Liver (tissue), 9 donors: ENCODE results near the gene PER2. TPM values are rescaled to one million over a fixed set of nuclear protein-coding genes. Genes with fewer than 3 reads are reported as not detected.

Experiments used
- DNase-seq: peaks from one replicate; pipeline ENCODE4 v3.0.0-alpha.2; 2017; ENCODE audit warnings: low spot score
- H3K27ac ChIP-seq, 2 donors: one replicate each; pipeline ENCODE4 v1.7.0; 2013; ENCODE audit warnings: inconsistent platforms in 2 of 2, low read length in 2 of 2, control low read depth in 1 of 2, low read depth in 1 of 2, mild to moderate bottlenecking in 1 of 2
- H3K27me3 ChIP-seq, 4 donors: one replicate each; pipeline versions ENCODE4 v1.6.1 to v1.7.0; 2013; ENCODE audit warnings: low read length in 3 of 4, inconsistent platforms in 1 of 4, mild to moderate bottlenecking in 1 of 4, moderate library complexity in 1 of 4; ENCODE audit not compliant: control insufficient read depth in 4 of 4, insufficient read depth in 4 of 4
- H3K36me3 ChIP-seq, 4 donors: one replicate each; pipeline versions ENCODE4 v1.6.1 to v1.7.0; 2013; ENCODE audit warnings: low read length in 3 of 4, mild to moderate bottlenecking in 3 of 4, low read depth in 1 of 4, moderate library complexity in 1 of 4; ENCODE audit not compliant: control insufficient read depth in 4 of 4, insufficient read depth in 3 of 4
- H3K4me1 ChIP-seq, 4 donors: one replicate each; pipeline versions ENCODE4 v1.6.1 to v1.7.0; 2013; ENCODE audit warnings: low read length in 3 of 4, mild to moderate bottlenecking in 3 of 4, moderate library complexity in 1 of 4; ENCODE audit not compliant: control insufficient read depth in 4 of 4, insufficient read depth in 4 of 4
- H3K4me3 ChIP-seq, 3 donors: one replicate each; pipeline versions ENCODE4 v1.6.1 to v1.7.0; 2013; ENCODE audit warnings: low read length in 3 of 3, control low read depth in 1 of 3, low read depth in 1 of 3, mild to moderate bottlenecking in 1 of 3
- H3K9ac ChIP-seq, 2 donors: one replicate each; pipeline ENCODE4 v1.7.0; 2013; ENCODE audit warnings: low read length in 2 of 2, mild to moderate bottlenecking in 2 of 2, moderate library complexity in 2 of 2, control low read depth in 1 of 2, low read depth in 1 of 2
- H3K9me3 ChIP-seq, 4 donors: one replicate each; pipeline versions ENCODE4 v1.6.1 to v1.7.0; 2013; ENCODE audit warnings: low read length in 3 of 4; ENCODE audit not compliant: control insufficient read depth in 4 of 4
- ATF3 ChIP-seq: IDR thresholded peaks from 2 replicates; pipeline ENCODE4 v1.6.1; 2016; ENCODE audit warnings: antibody characterized with exemption
- CTCF ChIP-seq: fragments of 150-350 bp; IDR thresholded peaks from 2 replicates; pipeline ENCODE4 v1.5.1; 2017; ENCODE audit warnings: improper control_type of control experiment, low read depth, low read length; ENCODE audit not compliant: missing input control
- EGR1 ChIP-seq, 2 donors: IDR thresholded peaks; 2 replicates each; pipeline ENCODE4 v1.6.1; 2016 to 2018; ENCODE audit warnings: antibody characterized with exemption in 2 of 2, low read depth in 2 of 2
- FOXA1 ChIP-seq: IDR thresholded peaks from 2 replicates; pipeline ENCODE4 v1.6.1; 2016; ENCODE audit warnings: antibody characterized with exemption
- FOXA2 ChIP-seq: IDR thresholded peaks from 2 replicates; pipeline ENCODE4 v1.6.1; 2016; ENCODE audit warnings: antibody characterized with exemption
- GABPA ChIP-seq, 2 donors: IDR thresholded peaks in 1 of 2; conservative IDR thresholded peaks in 1 of 2; 2 replicates each; pipeline ENCODE4 v1.6.1; 2016; ENCODE audit warnings: antibody characterized with exemption in 2 of 2, mild to moderate bottlenecking in 1 of 2, moderate library complexity in 1 of 2
- HNF4A ChIP-seq, 2 donors: conservative IDR thresholded peaks; 2 replicates each; pipeline ENCODE4 v1.6.1; 2016; ENCODE audit warnings: antibody characterized with exemption in 2 of 2, mild to moderate bottlenecking in 2 of 2
- HNF4G ChIP-seq: IDR thresholded peaks from 2 replicates; pipeline ENCODE4 v1.6.1; 2016; ENCODE audit warnings: antibody characterized with exemption
- JUND ChIP-seq, 2 donors: IDR thresholded peaks; 2 replicates each; pipeline ENCODE4 v1.6.1; 2016; ENCODE audit warnings: antibody characterized with exemption in 2 of 2
- MAX ChIP-seq: IDR thresholded peaks from 2 replicates; pipeline ENCODE4 v1.6.1; 2016; ENCODE audit warnings: antibody characterized with exemption
- NR2F2 ChIP-seq: IDR thresholded peaks from 2 replicates; pipeline ENCODE4 v1.6.1; 2016; ENCODE audit warnings: antibody characterized with exemption
- RAD21 ChIP-seq, 2 donors: IDR thresholded peaks; 2 replicates each; pipeline ENCODE4 v1.6.1; 2016; ENCODE audit warnings: antibody characterized with exemption in 2 of 2, mild to moderate bottlenecking in 2 of 2
- REST ChIP-seq: IDR thresholded peaks from 2 replicates; pipeline ENCODE4 v1.6.1; 2016; ENCODE audit warnings: antibody characterized with exemption, mild to moderate bottlenecking
- RXRA ChIP-seq, 2 donors: IDR thresholded peaks; 2 replicates each; pipeline ENCODE4 v1.6.1; 2017 to 2018; ENCODE audit warnings: antibody characterized with exemption in 2 of 2, mild to moderate bottlenecking in 1 of 2
- SP1 ChIP-seq: IDR thresholded peaks from 2 replicates; pipeline ENCODE4 v1.6.1; 2018; ENCODE audit warnings: antibody characterized with exemption, mild to moderate bottlenecking
- TAF1 ChIP-seq: conservative IDR thresholded peaks from 2 replicates; pipeline ENCODE4 v1.6.1; 2016; ENCODE audit warnings: antibody characterized with exemption, mild to moderate bottlenecking
- YY1 ChIP-seq: IDR thresholded peaks from 2 replicates; pipeline ENCODE4 v1.6.1; 2016; ENCODE audit warnings: antibody characterized with exemption, mild to moderate bottlenecking
- WGBS: extraction: QIAGEN DNeasy Blood & Tissue Kit; methylation state at CpG from one replicate; pipeline ENCODE4 v1.1.7; 2013; 5-methylcytosine and 5-hydroxymethylcytosine counted together
- polyA plus RNA-seq, 2 donors: library from polyadenylated mRNA; stranded (reverse) in 1 of 2; unstranded in 1 of 2; fragments of 200-250 nt in 1 of 2; fragments of >200 nt in 1 of 2; fragmentation: Nextera tagmentation in 1 of 2; extraction: Ambion mirVana in 1 of 2; gene quantifications; one replicate each; pipeline versions ENCODE4 v1.2.1 to v1.2.3, GENCODE V29; 2013 to 2015
- total RNA-seq, 2 donors: library from RNA; depleted of rRNA; stranded (reverse); fragments of >200 nt; gene quantifications; one replicate each; pipeline ENCODE4 v1.2.3, GENCODE V29; 2014
- TF ChIP-seq, protein P1 (sequence below): IDR thresholded peaks from 2 replicates; pipeline ENCODE4 v1.6.1; 2016; ENCODE audit warnings: antibody characterized with exemption
- donor health status: healthy.
- donor health status: healthy.
- donor health status: healthy.
- donor health status: healthy.
- donor health status: healthy.

The PER2 gene
- total and polyA plus RNA-seq, 4 donors: 1.1 to 12.5 (median 4.1) TPM

DNA sequence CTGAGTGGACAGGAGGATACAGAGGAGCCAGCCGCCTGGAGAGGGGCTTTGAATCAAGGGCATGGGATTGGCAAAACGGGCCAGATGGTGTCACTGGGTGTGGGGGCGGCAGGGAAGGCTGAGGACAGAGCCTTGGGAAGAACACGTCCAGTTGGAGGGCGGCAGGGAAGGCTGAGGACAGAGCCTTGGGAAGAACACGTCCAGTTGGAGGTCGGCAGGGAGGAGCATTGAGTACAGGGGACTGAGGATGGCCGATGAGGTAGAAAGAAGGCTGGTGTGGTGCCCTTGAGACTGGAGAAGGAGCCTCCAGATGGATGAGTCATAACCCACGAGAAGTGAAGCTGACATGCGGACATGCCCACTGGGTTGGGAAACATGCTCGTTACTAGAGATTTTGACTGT, 53.1 kb downstream of the PER2 start:
- no peak for DNase-seq
- no peak overlapping the region for H3K9ac ChIP-seq
- H3K27ac ChIP-seq: no peak overlapping the region

More for the DNA sequence above, 53.1 kb downstream of the PER2 start:
- 81% methylated on average over 11 of the region's 11 CpGs for WGBS
- no peak overlapping the region for H3K4me3 ChIP-seq
- peaks cover 3 to 16% (median 12%) of the 10 kb centered on the region in 4 donors for H3K4me1 ChIP-seq
- H3K9me3 ChIP-seq: no peaks in the 10 kb centered on the region
- TF ChIP-seq GABPA (IDR thresholded peaks at IDR 0.05 in 1 of 2, conservative IDR thresholded peaks at IDR 0.05 in 1 of 2) (no peak), FOXA1 (no peak), EGR1 (IDR thresholded peaks at IDR 0.05; ENCODE audit: low read depth in 2 of 2) (no peak), HNF4G (no peak), CTCF (no peak), ATF3 (no peak), JUND (IDR thresholded peaks at IDR 0.05) (no peak), FOXA2 (no peak), YY1 (no peak), SP1 (no peak), NR2F2 (no peak), RAD21 (IDR thresholded peaks at IDR 0.05) (no peak), RXRA (IDR thresholded peaks at IDR 0.05) (no peak), HNF4A (conservative IDR thresholded peaks at IDR 0.05) (no peak), REST (no peak), TAF1 (no peak), MAX (no peak)
- TF ChIP-seq, protein P1, sequence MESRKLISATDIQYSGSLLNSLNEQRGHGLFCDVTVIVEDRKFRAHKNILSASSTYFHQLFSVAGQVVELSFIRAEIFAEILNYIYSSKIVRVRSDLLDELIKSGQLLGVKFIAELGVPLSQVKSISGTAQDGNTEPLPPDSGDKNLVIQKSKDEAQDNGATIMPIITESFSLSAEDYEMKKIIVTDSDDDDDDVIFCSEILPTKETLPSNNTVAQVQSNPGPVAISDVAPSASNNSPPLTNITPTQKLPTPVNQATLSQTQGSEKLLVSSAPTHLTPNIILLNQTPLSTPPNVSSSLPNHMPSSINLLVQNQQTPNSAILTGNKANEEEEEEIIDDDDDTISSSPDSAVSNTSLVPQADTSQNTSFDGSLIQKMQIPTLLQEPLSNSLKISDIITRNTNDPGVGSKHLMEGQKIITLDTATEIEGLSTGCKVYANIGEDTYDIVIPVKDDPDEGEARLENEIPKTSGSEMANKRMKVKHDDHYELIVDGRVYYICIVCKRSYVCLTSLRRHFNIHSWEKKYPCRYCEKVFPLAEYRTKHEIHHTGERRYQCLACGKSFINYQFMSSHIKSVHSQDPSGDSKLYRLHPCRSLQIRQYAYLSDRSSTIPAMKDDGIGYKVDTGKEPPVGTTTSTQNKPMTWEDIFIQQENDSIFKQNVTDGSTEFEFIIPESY: no peak
- H3K27me3 ChIP-seq: no peaks in the 10 kb centered on the region
- no peaks in the 10 kb centered on the region for H3K36me3 ChIP-seq
